ENCODE measurements around the gene FBXO28. TPM values are rescaled to one million over a fixed set of nuclear protein-coding genes. Genes with fewer than 3 reads are reported as not detected.
A peak's percentile ranks its signal among the peaks of the same experiment; 100 is the strongest.

Gene FBXO28
- total RNA-seq, 1 donor from 2014 or later = 23.9 TPM

- no peak for TF ChIP-seq CTCF (IDR thresholded peaks at IDR 0.05)
- no peak for DNase-seq (ENCODE audit: low spot score)
- Mint-ChIP-seq H3K36me3 (ENCODE audit: low read depth) (no peaks in the 10 kb centered on the region), H3K27ac (ENCODE audit: unreplicated experiment) (peak overlapping the region; percentile 12), H3K9me3 (ENCODE audit: low read depth) (no peaks in the 10 kb centered on the region), H3K4me1 (ENCODE audit: low read depth) (peaks cover 22% of the 10 kb centered on the region), H3K27me3 (ENCODE audit: low read depth) (no peaks in the 10 kb centered on the region), H3K4me3 (ENCODE audit: unreplicated experiment) (no peak overlapping the region)
Observed at GRCh38 chr1:224169718-224170270, 55.9 kb downstream of the FBXO28 start.

- Mint-ChIP-seq H3K27me3 (ENCODE audit: low read depth) (no peaks in the 10 kb centered on the region), H3K4me3 (ENCODE audit: unreplicated experiment) (no peak overlapping the region), H3K27ac (ENCODE audit: unreplicated experiment) (no peak overlapping the region), H3K4me1 (ENCODE audit: low read depth) (peaks cover 23% of the 10 kb centered on the region), H3K9me3 (ENCODE audit: low read depth) (no peaks in the 10 kb centered on the region), H3K36me3 (ENCODE audit: low read depth) (no peaks in the 10 kb centered on the region)
- DNase-seq (ENCODE audit: low spot score) = no peak
- TF ChIP-seq CTCF (IDR thresholded peaks at IDR 0.05) = no peak
Observed at GRCh38 chr1:224170343-224170742, 56.4 kb downstream of the FBXO28 start.

GRCh38 chr1:224170748-224171478 is 57.0 kb downstream of the FBXO28 start:
- Mint-ChIP-seq H3K9me3 (ENCODE audit: low read depth) (no peaks in the 10 kb centered on the region), H3K4me1 (ENCODE audit: low read depth) (peaks cover 28% of the 10 kb centered on the region), H3K4me3 (ENCODE audit: unreplicated experiment) (no peak overlapping the region), H3K36me3 (ENCODE audit: low read depth) (no peaks in the 10 kb centered on the region), H3K27ac (ENCODE audit: unreplicated experiment) (no peak overlapping the region), H3K27me3 (ENCODE audit: low read depth) (no peaks in the 10 kb centered on the region)
- peak; percentile 68 for TF ChIP-seq CTCF (IDR thresholded peaks at IDR 0.05)
- no peak for DNase-seq (ENCODE audit: low spot score)

GRCh38 chr1:224172229-224172628 is 58.3 kb downstream of the FBXO28 start:
- no peaks in the 10 kb centered on the region for H3K36me3 Mint-ChIP-seq (ENCODE audit: low read depth)
- H3K27me3 Mint-ChIP-seq (ENCODE audit: low read depth) = no peaks in the 10 kb centered on the region
- H3K4me1 Mint-ChIP-seq (ENCODE audit: low read depth) = peaks cover 28% of the 10 kb centered on the region
- no peak overlapping the region for H3K4me3 Mint-ChIP-seq (ENCODE audit: unreplicated experiment)
- no peak for TF ChIP-seq CTCF (IDR thresholded peaks at IDR 0.05)
- no peak for DNase-seq (ENCODE audit: low spot score)
- H3K9me3 Mint-ChIP-seq (ENCODE audit: low read depth) = no peaks in the 10 kb centered on the region
- no peak overlapping the region for H3K27ac Mint-ChIP-seq (ENCODE audit: unreplicated experiment)

GRCh38 chr1:224173523-224173922 is 59.6 kb downstream of the FBXO28 start:
- Mint-ChIP-seq H3K36me3 (ENCODE audit: low read depth) (no peaks in the 10 kb centered on the region), H3K4me3 (ENCODE audit: unreplicated experiment) (no peak overlapping the region), H3K9me3 (ENCODE audit: low read depth) (no peaks in the 10 kb centered on the region), H3K4me1 (ENCODE audit: low read depth) (peaks cover 28% of the 10 kb centered on the region), H3K27ac (ENCODE audit: unreplicated experiment) (no peak overlapping the region), H3K27me3 (ENCODE audit: low read depth) (no peaks in the 10 kb centered on the region)
- no peak for DNase-seq (ENCODE audit: low spot score)
- TF ChIP-seq CTCF (IDR thresholded peaks at IDR 0.05) = no peak
